Psoas muscle (tissue), 8 donors: ENCODE results near the gene FLT3LG. TPM values are rescaled to one million over a fixed set of nuclear protein-coding genes. Genes with fewer than 3 reads are reported as not detected.

Experiments
- ATAC-seq, 4 donors: fragments of 200-7000 bp; cut with Tn5 transposase; one replicate each; pipeline ENCODE4 v1.9.1; 2020; ENCODE audit warnings: moderate library complexity in 3 of 4, mild to moderate bottlenecking in 2 of 4
- DNase-seq, 2 donors: peaks; one replicate each; pipeline ENCODE4 v3.0.0-alpha.2; 2020
- H3K27ac ChIP-seq: fragments of 200-600 bp; one replicate; pipeline ENCODE4 v1.8.0; 2022
- H3K27me3 ChIP-seq, 3 donors: fragments of 200-600 bp in 1 of 3; one replicate each; pipeline versions ENCODE4 v1.6.1 to v1.8.0; 2013 to 2022; ENCODE audit warnings: low read length in 2 of 3, mild to moderate bottlenecking in 2 of 3, moderate library complexity in 1 of 3; ENCODE audit not compliant: insufficient read depth in 3 of 3
- H3K36me3 ChIP-seq, 2 donors: fragments of 200-600 bp in 1 of 2; one replicate each; pipeline versions ENCODE4 v1.6.1 to v1.8.0; 2013 to 2022; ENCODE audit warnings: low read depth in 1 of 2, mild to moderate bottlenecking in 1 of 2, moderate library complexity in 1 of 2; ENCODE audit not compliant: insufficient read depth in 1 of 2
- H3K4me1 ChIP-seq: fragments of 200-600 bp; one replicate; pipeline ENCODE4 v1.8.0; 2022
- H3K4me3 ChIP-seq: fragments of 200-600 bp; one replicate; pipeline ENCODE4 v1.8.0; 2022; ENCODE audit warnings: mild to moderate bottlenecking
- H3K9me3 ChIP-seq: fragments of 200-600 bp; one replicate; pipeline ENCODE4 v1.8.0; 2022
- WGBS, 3 donors: extraction: QIAGEN DNeasy Blood & Tissue Kit; methylation state at CpG; one replicate each; pipeline versions ENCODE4 v1.1.6 to v1.1.7; 2013; 5-methylcytosine and 5-hydroxymethylcytosine counted together
- intact Hi-C, 2 donors: fragments of 100-400 bp; cut with DNase I; formaldehyde crosslinking; loops; one replicate each; pipeline versions ENCODE4 v1.11.0 to v1.14.2; 2022
- polyA plus RNA-seq, 3 donors: library from polyadenylated mRNA; stranded (reverse); fragments of 200-250 nt; gene quantifications; one replicate each; pipeline ENCODE4 v1.2.3, GENCODE V29; 2013
- total RNA-seq, 4 donors: library from RNA; stranded (reverse); fragmentation: NEBNext Ultra II Directional in 2 of 4; extraction: Animal tissue kit (Norgen Biotek cat#: 25700) in 2 of 4; gene quantifications; one replicate each; pipeline versions ENCODE4 v1.2.1 to v1.2.4, GENCODE V29; 2021 to 2023
- TF ChIP-seq, protein P1 (sequence below): fragments of 200-600 bp; IDR thresholded peaks from one replicate; pipeline ENCODE4 v1.8.0; 2022; ENCODE audit warnings: antibody characterized with exemption
- donor health status: healthy with polysubstance abuse.
- donor health status: DM: no; HTN: no; CAD: no; lungs with moderate emphysema.
- donor health status: Bipolar disorder and iron deficiency.
- donor health status: healthy.
- donor health status: DM: yes; HTN: yes; CAD: no.
- donor health status: DM: no; HTN: no; CAD: no.
- donor health status: DM: no; HTN: no; CAD: no.
- donor health status: DM: yes; HTN: yes; CAD: no.

FLT3LG gene
- total and polyA plus RNA-seq, 7 donors, result 1.9 to 4.5 (median 2.9) TPM

GRCh38 chr19:49427855-49428546 is 46.0 kb upstream of the FLT3LG start:
- H3K4me3 ChIP-seq, result peak overlapping the region; percentile 7
- TF ChIP-seq, protein P1, sequence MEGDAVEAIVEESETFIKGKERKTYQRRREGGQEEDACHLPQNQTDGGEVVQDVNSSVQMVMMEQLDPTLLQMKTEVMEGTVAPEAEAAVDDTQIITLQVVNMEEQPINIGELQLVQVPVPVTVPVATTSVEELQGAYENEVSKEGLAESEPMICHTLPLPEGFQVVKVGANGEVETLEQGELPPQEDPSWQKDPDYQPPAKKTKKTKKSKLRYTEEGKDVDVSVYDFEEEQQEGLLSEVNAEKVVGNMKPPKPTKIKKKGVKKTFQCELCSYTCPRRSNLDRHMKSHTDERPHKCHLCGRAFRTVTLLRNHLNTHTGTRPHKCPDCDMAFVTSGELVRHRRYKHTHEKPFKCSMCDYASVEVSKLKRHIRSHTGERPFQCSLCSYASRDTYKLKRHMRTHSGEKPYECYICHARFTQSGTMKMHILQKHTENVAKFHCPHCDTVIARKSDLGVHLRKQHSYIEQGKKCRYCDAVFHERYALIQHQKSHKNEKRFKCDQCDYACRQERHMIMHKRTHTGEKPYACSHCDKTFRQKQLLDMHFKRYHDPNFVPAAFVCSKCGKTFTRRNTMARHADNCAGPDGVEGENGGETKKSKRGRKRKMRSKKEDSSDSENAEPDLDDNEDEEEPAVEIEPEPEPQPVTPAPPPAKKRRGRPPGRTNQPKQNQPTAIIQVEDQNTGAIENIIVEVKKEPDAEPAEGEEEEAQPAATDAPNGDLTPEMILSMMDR, result no peak

GRCh38 chr19:49428547-49429451 is 45.2 kb upstream of the FLT3LG start:
- ATAC-seq (no peak), DNase-seq (no peak)
- TF ChIP-seq, protein P1, result no peak
- 8 to 9% (median 8%) methylated on average over 27 to 29 of the region's 29 CpGs for WGBS, 3 donors
- peak overlapping the region; percentile 7 for H3K4me3 ChIP-seq
- H3K36me3 ChIP-seq, result no peaks in the 10 kb centered on the region
- H3K27ac ChIP-seq, result no peak overlapping the region
- peaks cover 0 to 97% (median 65%) of the 10 kb centered on the region in 3 donors for H3K27me3 ChIP-seq
- H3K9me3 ChIP-seq, result no peaks in the 10 kb centered on the region
- intact Hi-C loops, result no loop called here
- H3K4me1 ChIP-seq, result peaks cover 7% of the 10 kb centered on the region

More at GRCh38 chr19:49427855-49428546, 46.0 kb upstream of the FLT3LG start:
- intact Hi-C loops, result no loop called here
- WGBS, 3 donors, result 1 to 2% (median 1%) methylated on average over 44 to 45 of the region's 45 CpGs
- no peaks in the 10 kb centered on the region for H3K9me3 ChIP-seq
- no peak overlapping the region for H3K27ac ChIP-seq
- peaks cover 0 to 97% (median 64%) of the 10 kb centered on the region in 3 donors for H3K27me3 ChIP-seq
- H3K36me3 ChIP-seq, result no peaks in the 10 kb centered on the region
- no peak for DNase-seq
- peaks cover 14% of the 10 kb centered on the region for H3K4me1 ChIP-seq
- no peak for ATAC-seq

DNA sequence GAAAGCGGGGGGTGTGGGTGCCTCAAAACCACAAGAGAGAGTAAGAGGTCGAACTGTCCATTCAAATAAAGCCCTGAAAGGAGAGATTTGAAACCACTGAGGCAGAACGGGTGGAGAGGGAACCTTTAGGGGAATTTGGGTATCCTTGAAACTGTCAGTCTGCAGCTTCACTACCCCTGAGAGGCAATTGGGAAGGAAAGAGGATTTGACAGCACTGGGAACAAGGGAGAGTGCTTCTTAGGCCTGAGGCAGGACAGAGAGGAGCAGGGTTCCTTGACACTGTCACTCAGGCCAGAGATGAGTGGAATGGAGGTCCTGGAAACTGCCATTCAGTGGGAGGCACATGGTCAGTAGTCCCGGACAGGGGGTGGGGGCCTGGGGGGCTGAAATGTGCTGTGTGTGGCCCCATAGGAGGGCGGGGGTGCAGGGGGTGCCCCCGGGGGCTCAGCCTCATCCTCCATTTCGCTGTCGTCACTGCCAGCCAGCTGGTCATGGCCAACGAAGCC is 43.8 kb upstream of the FLT3LG start:
- intact Hi-C loops, result no loop called here
- peaks cover 0 to 97% (median 62%) of the 10 kb centered on the region in 3 donors for H3K27me3 ChIP-seq
- no peak for ATAC-seq
- no peak for DNase-seq
- H3K36me3 ChIP-seq, result no peaks in the 10 kb centered on the region
- H3K9me3 ChIP-seq, result no peaks in the 10 kb centered on the region
- 61 to 63% (median 63%) methylated on average over 8 to 9 of the region's 9 CpGs for WGBS, 3 donors
- TF ChIP-seq, protein P1, result no peak
- H3K27ac ChIP-seq, result no peak overlapping the region
- H3K4me1 ChIP-seq, result peaks cover 7% of the 10 kb centered on the region
- H3K4me3 ChIP-seq, result no peak overlapping the region

DNA sequence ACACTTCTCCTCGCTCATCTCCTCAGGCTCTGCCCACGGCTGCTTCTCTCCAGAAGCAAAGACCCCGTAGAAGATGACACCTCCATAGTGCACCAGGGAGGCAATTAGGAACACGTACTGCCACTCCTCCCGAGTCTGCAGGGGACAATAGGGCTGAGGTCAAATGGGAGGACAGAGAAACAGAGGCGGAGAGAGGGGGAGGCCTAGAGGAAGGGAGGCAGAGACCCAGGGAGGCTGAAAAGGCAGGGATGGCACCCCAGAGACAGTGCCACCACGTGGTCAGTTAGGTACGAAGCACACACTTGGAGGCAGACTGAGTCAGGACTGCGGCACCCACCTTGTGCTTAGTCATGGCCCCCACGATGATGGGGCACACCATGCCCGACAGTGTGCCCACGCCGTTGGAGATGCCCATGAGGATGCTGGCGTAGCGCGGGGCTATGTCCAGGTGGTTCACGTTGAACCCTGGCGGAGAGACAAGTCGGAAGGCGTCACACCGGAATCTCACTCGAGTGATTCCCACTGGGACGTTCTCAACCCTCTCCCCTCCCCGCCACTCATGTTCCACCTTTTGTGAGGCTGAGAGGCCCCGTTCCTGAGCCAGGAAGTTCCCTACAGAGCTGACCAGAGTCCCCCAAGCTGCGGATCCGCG is 43.2 kb upstream of the FLT3LG start:
- Histone ChIP-seq H3K9me3 (no peaks in the 10 kb centered on the region), H3K27me3 (peaks cover 0 to 97% (median 59%) of the 10 kb centered on the region in 3 donors), H3K27ac (no peak overlapping the region), H3K36me3 (no peaks in the 10 kb centered on the region), H3K4me1 (peaks cover 7% of the 10 kb centered on the region), H3K4me3 (no peak overlapping the region)
- 54 to 62% (median 58%) methylated on average over 26 to 28 of the region's 28 CpGs for WGBS, 3 donors
- intact Hi-C loops, result no loop called here
- DNase-seq (no peak), ATAC-seq (no peak)
- TF ChIP-seq, protein P1, result no peak
